ENCODE results near the gene CD40. TPM values are rescaled to one million over a fixed set of nuclear protein-coding genes. Genes with fewer than 3 reads are reported as not detected.

CD40 gene
- total and polyA plus RNA-seq, 2 of the 4 experiments (the other 2 are of a cell fraction) = 0.36 to 0.92 TPM

GRCh38 chr20:46117704-46118467, at the start of gene CD40 (continued):
- TF ChIP-seq SMC3 (IDR thresholded peaks at IDR 0.05; ENCODE audit: low read depth, low read length) = no peak
- TF ChIP-seq RAD21 (IDR thresholded peaks at IDR 0.05; ENCODE audit: low read length) = no peak

DNA sequence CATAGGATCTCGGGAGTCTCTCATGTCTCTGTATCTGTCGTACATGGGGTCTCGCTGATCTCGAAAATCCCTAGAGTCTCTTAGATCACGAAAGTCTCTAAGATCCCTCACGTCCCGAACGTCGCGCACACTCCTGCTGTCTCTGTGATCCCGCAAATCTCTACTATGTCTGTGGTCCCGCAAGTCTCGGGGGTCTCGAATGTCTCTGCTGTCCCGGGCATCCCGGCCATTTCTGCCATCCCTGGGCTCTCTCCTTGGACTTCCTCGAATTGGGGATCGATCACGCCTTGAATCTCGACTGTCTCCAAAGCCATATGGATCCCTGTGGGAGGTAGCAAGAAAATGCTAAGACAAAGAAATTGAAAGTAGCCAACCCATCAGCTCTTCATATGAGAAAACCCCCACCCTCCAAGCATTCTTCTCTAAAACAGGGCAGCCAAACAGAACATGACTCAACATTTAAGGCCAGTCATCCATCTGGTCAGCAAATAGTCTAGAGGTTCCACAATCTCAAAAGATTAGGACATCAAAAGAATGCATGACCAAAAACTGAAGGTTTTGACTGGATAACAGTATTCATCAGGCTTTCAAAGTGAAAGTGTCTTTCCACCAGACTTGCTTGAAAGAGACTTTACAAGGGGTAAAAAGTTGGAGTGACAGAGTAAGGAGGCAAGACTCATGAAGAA, 47.8 kb upstream of the CD40 start:
- Histone ChIP-seq H2BK5ac (ENCODE audit: low read depth, low read length, poor library complexity, severe bottlenecking) (no peak overlapping the region), H2AK9ac (replicated peaks; ENCODE audit: low read depth, low read length, poor library complexity) (peak overlapping the region; percentile 13), H3K18ac (ENCODE audit: low read depth, low read length) (no peak overlapping the region), H2AK5ac (ENCODE audit: low read depth, low read length) (no peak overlapping the region), H2AFZ (replicated peaks; ENCODE audit: low read length, poor library complexity) (no peak overlapping the region), H3K9me1 (ENCODE audit: insufficient read depth, low read length) (peaks cover 10% of the 10 kb centered on the region), H3K23ac (ENCODE audit: low read depth, low read length) (no peak overlapping the region), H3K27me3 (ENCODE audit: control insufficient read depth, insufficient read depth, low read length) (no peaks in the 10 kb centered on the region), H4K91ac (ENCODE audit: insufficient read depth, low read depth, low read length) (no peak overlapping the region), H2BK120ac (ENCODE audit: low read depth, low read length) (no peak overlapping the region), H4K5ac (ENCODE audit: low read depth, low read length) (no peak overlapping the region), H3K4me2 (ENCODE audit: low read depth, low read length) (peak overlapping the region; percentile 50; the same call in 1 of the 2 replicates), H3K4me3 (ENCODE audit: insufficient read depth, low read depth, low read length) (no peak overlapping the region), H3K4ac (ENCODE audit: low read depth, low read length) (0 out of 2 replicates have a peak overlapping the region, but pooled peaks have one; percentile 27), H3K4me1 (ENCODE audit: control insufficient read depth, insufficient read depth, low read length) (peaks cover 2% of the 10 kb centered on the region; the same call in 1 of the 2 replicates), H3K36me3 (ENCODE audit: control insufficient read depth, insufficient read depth, low read length) (peaks cover 33% of the 10 kb centered on the region), H3K14ac (replicated peaks; ENCODE audit: low read depth, low read length) (no peak overlapping the region), H2BK20ac (ENCODE audit: low read depth, low read length) (no peak overlapping the region), H3K56ac (ENCODE audit: extremely low read depth, insufficient read depth, low read length) (no peak overlapping the region), H3K79me1 (ENCODE audit: low read depth in 1 of 2, low read length in 2 of 2) (peaks cover 15 to 48% of the 10 kb centered on the region in 2 experiments), H2BK15ac (ENCODE audit: low read depth, low read length) (no peak overlapping the region), H3K27ac (ENCODE audit: insufficient read depth, low read length) (peak overlapping the region; percentile 40; the same call in 1 of the 2 replicates), H4K20me1 (ENCODE audit: insufficient read depth, low read length) (peaks cover 26% of the 10 kb centered on the region), H3K9me3 (ENCODE audit: control insufficient read depth, insufficient read depth, low read length) (no peaks in the 10 kb centered on the region), H3K9ac (ENCODE audit: low read depth, low read length) (no peak overlapping the region), H4K8ac (ENCODE audit: low read depth in 2 of 2, low read length in 2 of 2) (no peak overlapping the region)
- intact Hi-C loops (cut with micrococcal nuclease) (loop anchor here (2.0 kb wide), 1 partner anchor 14 kb away; no protein-coding TSS in a partner anchor), in situ Hi-C loops (cut with MboI; ENCODE audit: low sequenced_read_pairs) (no loop called here), dilution Hi-C loops (cut with HindIII; ENCODE audit: low sequenced_read_pairs, unreplicated experiment) (no loop called here)
- no TSS peak for BruUV-seq (replicated peaks)
- ChIA-PET POLR2A (ENCODE audit: unreplicated experiment) (no interaction called here), CTCF (interaction anchor here (2.0 kb wide), 1 partner anchor 12 kb away, joined by 10 read pairs; no protein-coding TSS in a partner anchor)
- 97% methylated on average over 9 of the region's 20 CpGs; no CpG with 5 or more reads in 1 of the 2 experiments for WGBS, 2 experiments (ENCODE audit: extremely low coverage in 2 of 2, insufficient read length in 1 of 2)
- ATAC-seq (ENCODE audit: low read depth) (peak; percentile 96), DNase-seq (peak; percentile 86)
- TF ChIP-seq ELK1 (IDR thresholded peaks at IDR 0.05; ENCODE audit: borderline replicate concordance, low read depth, low read length) (no peak), RAD21 (IDR thresholded peaks at IDR 0.05; ENCODE audit: low read length) (no peak), RFX5 (IDR thresholded peaks at IDR 0.05; ENCODE audit: low read depth, low read length) (no peak), SMC3 (IDR thresholded peaks at IDR 0.05; ENCODE audit: low read depth, low read length) (no peak), POLR2A (IDR thresholded peaks at IDR 0.05; ENCODE audit: low read depth, low read length) (no peak), CEBPB (IDR thresholded peaks at IDR 0.05; ENCODE audit: low read depth, low read length) (peak; percentile 69; the same call in 1 of the 2 replicates), MAZ (IDR thresholded peaks at IDR 0.05; ENCODE audit: borderline replicate concordance, low read depth, low read length) (no peak), MXI1 (IDR thresholded peaks at IDR 0.05; ENCODE audit: borderline replicate concordance, low read depth, low read length) (no peak), RCOR1 (IDR thresholded peaks at IDR 0.05; ENCODE audit: insufficient replicate concordance, low read length) (no peak), NFE2L2 (IDR thresholded peaks at IDR 0.05; ENCODE audit: low read depth, low read length) (peak; percentile 75), MAFK (IDR thresholded peaks at IDR 0.05; ENCODE audit: low read depth, low read length) (peak; percentile 79), CHD1 (IDR thresholded peaks at IDR 0.05; ENCODE audit: low read depth, low read length) (no peak), BHLHE40 (IDR thresholded peaks at IDR 0.05; ENCODE audit: low read depth, low read length) (peak; percentile 31; the same call in 1 of the 2 replicates)

All from IMR-90 (cell line).